NCI-H526 treated with DMSO at 0.1 percent for 48 hours (cell line): ENCODE results near the gene LEFTY1.
"Not testable (repeated sequence)": the region's sequence is repeated elsewhere in the genome, so short reads cannot be mapped to it uniquely, and the experiment has no call there.

Experiments
- DNase-seq: peaks from one replicate; lab custom pipeline; 2025; lab: John Stamatoyannopoulos, UW

Gene LEFTY1

DNA sequence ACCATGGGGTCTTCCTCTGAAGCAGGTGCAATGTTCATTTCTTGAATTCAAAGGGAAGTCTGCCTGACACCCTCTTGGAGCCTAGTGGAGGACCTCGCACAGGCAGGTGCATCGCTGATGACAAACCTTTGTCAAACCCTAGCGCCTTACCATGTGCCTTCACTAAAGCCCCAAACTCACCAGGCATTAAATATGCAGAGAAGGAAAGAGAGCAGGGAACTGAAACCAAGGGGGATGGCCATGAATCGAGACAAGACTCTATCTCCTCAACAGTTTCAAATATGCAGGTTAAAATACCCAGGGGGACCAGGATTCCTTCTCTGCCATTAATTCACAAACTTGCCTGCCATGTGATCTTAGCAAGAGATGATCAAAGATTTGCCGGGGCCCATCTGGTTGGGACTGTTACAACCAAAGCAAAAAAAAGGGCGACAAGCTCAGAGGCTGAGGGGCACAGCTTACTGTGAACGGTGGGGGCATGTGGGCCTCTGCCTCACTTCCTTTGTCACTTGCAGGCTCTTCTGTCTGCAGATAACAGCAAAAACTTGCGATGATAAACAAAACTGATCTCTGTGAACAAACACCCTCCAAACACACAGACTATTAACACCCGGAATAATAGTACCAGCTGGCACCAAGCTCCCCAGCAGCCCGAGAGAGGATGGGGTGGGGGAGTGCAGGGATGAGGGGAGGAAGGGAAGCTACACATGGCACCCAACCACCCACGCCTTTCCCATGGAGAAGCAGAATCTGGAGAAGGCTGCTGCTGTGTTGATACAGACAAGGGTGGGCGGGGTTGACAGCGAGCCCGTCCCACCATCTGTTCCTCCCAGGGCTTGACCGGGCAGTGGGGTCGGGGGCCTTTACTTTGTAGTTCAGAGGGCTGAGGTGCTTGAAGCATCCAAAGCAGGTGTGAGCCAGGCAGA is 40.7 kb downstream of the LEFTY1 start:
- DNase-seq: no peak

DNA sequence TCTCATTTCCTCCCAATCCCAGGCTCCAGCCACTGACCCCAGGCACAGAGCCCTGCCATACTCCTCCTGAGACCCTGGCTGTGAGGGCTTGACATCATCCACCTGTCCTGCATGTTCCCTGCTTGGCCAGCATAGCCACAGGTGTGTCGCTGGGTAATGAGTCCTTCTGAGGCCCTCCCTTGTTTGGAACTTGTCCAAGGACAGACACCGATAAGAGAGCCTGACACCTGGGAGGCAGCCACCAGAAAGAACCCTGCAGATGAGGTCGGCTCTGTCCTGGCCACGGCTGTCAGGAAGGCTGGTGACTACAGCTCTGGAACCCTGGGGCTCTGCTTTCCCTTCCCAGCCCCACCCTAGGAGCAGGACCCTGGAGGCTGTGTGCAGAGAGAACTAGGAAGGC is 41.3 kb downstream of the LEFTY1 start:
- DNase-seq: no peak

- no peak for DNase-seq
Observed at GRCh38 chr1:225846331-225847310, 42.3 kb downstream of the LEFTY1 start.

- peak; percentile 7 for DNase-seq
Observed at GRCh38 chr1:225845571-225846259, 43.2 kb downstream of the LEFTY1 start.

GRCh38 chr1:225845097-225845496 is 43.8 kb downstream of the LEFTY1 start:
- no peak for DNase-seq

- DNase-seq: no peak
Observed at GRCh38 chr1:225844236-225845061, 44.5 kb downstream of the LEFTY1 start.

DNA sequence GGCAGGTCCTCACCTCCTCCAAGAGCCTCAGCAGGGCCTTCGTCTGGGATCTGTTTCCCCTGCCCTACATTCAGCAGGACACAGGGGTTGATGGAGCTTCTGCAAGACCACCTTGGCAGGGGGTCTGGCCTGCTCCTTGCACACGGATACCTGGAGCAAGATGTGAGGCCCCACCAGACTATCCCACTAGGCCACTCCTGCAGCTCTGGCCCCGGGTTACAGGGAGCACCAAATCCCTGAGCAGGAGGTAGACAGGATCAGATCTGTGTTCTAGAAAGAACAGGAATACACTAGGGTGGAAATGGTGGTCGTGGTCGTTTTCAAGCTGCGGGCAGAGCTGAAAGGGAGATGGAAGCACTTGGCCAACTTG is 45.5 kb downstream of the LEFTY1 start:
- DNase-seq: no peak

GRCh38 chr1:225842788-225843425 is 46.0 kb downstream of the LEFTY1 start:
- DNase-seq: no peak

GRCh38 chr1:225842074-225842473 is 46.9 kb downstream of the LEFTY1 start:
- DNase-seq: no peak

- no peak for DNase-seq
Observed at GRCh38 chr1:225840713-225841112, 48.2 kb downstream of the LEFTY1 start.

DNA sequence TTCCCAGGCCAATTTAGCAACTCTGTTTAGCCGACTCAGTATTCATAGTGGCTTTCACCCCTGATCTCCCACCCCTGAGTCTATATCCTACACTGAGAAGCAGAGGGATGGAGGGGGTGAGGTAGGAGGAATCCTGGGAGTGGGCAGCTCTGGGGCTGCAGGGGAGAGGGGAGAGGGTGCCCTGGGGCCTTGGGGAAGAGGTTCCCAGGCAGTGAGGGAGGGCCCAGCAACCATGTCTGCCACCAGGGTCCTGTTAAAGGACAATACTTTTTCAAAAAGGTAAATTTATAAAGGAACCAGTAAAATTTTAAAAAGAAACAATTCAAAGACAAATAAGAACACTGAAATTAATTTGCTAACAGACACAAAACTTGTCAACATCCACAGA is 48.7 kb downstream of the LEFTY1 start:
- no peak for DNase-seq

DNA sequence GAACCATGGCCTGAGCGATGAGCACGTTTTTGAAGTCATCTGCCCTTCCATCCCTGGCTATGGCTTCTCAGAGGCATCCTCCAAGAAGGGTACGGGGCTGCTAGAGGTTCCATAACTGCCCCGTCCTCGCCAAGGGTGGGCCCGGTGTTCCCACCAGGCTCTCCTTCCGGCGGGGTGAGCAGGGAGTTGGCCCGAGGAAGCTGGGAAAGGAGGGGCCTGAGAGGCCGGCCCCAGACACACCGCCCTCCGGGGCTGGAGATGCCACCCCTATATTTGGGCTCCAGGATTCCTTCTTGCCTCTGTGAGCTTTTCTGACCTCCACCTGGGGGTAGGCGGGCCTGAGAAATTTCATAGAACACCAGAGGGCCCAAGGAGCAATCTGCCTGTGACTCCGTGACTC is 50.2 kb downstream of the LEFTY1 start:
- DNase-seq: no peak

GRCh38 chr1:225836296-225836695 is 52.6 kb downstream of the LEFTY1 start:
- not testable (repeated sequence) for DNase-seq
